HCT116 (cell line): ENCODE measurements around the gene GPX2.

ENCODE experiments used
- ATF3 ChIP-seq: IDR thresholded peaks from 2 replicates; pipeline ENCODE4 v1.6.1; 2012
- CEBPB ChIP-seq: IDR thresholded peaks from 2 replicates; pipeline ENCODE4 v1.6.1; 2012; ENCODE audit warnings: low read depth
- CTCF ChIP-seq, 3 experiments: fragments of 200-600 bp in 1 of 3; sonication (generic) in 1 of 3; IDR thresholded peaks in 2 of 3; conservative IDR thresholded peaks in 1 of 3; 2 replicates each; pipeline ENCODE4 v1.5.1; 2012 to 2017; ENCODE audit warnings: low read depth in 2 of 3, low read length in 2 of 3, antibody characterized with exemption in 1 of 3, borderline replicate concordance in 1 of 3, control low read depth in 1 of 3, mild to moderate bottlenecking in 1 of 3, mixed read lengths in 1 of 3, mixed run types in 1 of 3, moderate library complexity in 1 of 3; ENCODE audit not compliant: insufficient read depth in 1 of 3
- EZH2 ChIP-seq: fragments of 200-600 bp; sonication (generic); IDR thresholded peaks from 2 replicates; pipeline ENCODE4 v1.6.1; 2017; ENCODE audit warnings: antibody characterized with exemption, mixed run types
- EZH2phosphoT487 ChIP-seq: fragments of 200-600 bp; IDR thresholded peaks from 2 replicates; pipeline ENCODE4 v1.6.1; 2018; ENCODE audit warnings: antibody characterized with exemption, borderline replicate concordance
- MAX ChIP-seq: IDR thresholded peaks from 2 replicates; pipeline ENCODE4 v1.6.1; 2012
- POLR2A ChIP-seq: IDR thresholded peaks from 2 replicates; pipeline ENCODE4 v1.7.0; 2011; ENCODE audit warnings: borderline replicate concordance; ENCODE audit not compliant: insufficient read depth, insufficient read length; ENCODE audit errors: extremely low read depth
- POLR2AphosphoS5 ChIP-seq: IDR thresholded peaks from 2 replicates; pipeline ENCODE4 v1.6.1; 2011; ENCODE audit warnings: mild to moderate bottlenecking, low read depth, low read length, moderate library complexity
- REST ChIP-seq: IDR thresholded peaks from 2 replicates; pipeline ENCODE4 v1.6.1; 2012; ENCODE audit warnings: low read depth
- SIN3A ChIP-seq: IDR thresholded peaks from 2 replicates; pipeline ENCODE4 v1.6.1; 2012; ENCODE audit warnings: low read depth
- SRF ChIP-seq: IDR thresholded peaks from 2 replicates; pipeline ENCODE4 v1.6.1; 2012; ENCODE audit warnings: low read depth
- YY1 ChIP-seq: IDR thresholded peaks from 2 replicates; pipeline ENCODE4 v1.6.1; 2011; ENCODE audit warnings: low read length, low read depth, moderate library complexity, mild to moderate bottlenecking; ENCODE audit not compliant: insufficient replicate concordance; ENCODE audit errors: extremely low read depth
- ZBTB33 ChIP-seq: IDR thresholded peaks from 2 replicates; pipeline ENCODE4 v1.6.1; 2011; ENCODE audit warnings: mild to moderate bottlenecking, low read length, moderate library complexity; ENCODE audit not compliant: insufficient replicate concordance; ENCODE audit errors: extremely low read depth
- ZNF274 ChIP-seq: fragments of 200-500 bp; sonication (Bioruptor generic); IDR thresholded peaks from 2 replicates; pipeline ENCODE4 v1.6.1; 2014; ENCODE audit warnings: mild to moderate bottlenecking, low read depth, low read length, inconsistent platforms

- TF ChIP-seq POLR2A (no peak), ZBTB33 (no peak), CTCF (IDR thresholded peaks at IDR 0.05 in 2 of 3, conservative IDR thresholded peaks at IDR 0.05 in 1 of 3; ENCODE audit: borderline replicate concordance in 1 of 3, insufficient read depth in 1 of 3, low read depth in 2 of 3, low read length in 2 of 3) (no peak), MAX (no peak), REST (no peak), POLR2AphosphoS5 (no peak), YY1 (no peak), CEBPB (no peak), EZH2 (no peak), SRF (no peak), ZNF274 (no peak), EZH2phosphoT487 (no peak), ATF3 (no peak), SIN3A (no peak)
These were observed 16.0 kb downstream of the GPX2 start for GRCh38 chr14:64926398-64926995.
